ENCODE measurements around the gene EXOC3L1. TPM values are rescaled to one million over a fixed set of nuclear protein-coding genes. Genes with fewer than 3 reads are reported as not detected.

EXOC3L1 gene
- total and polyA plus RNA-seq, 2 of the 13 experiments (the other 11 are each of a cell fraction or from before 2014, with no cell fraction given) = 0.12 TPM; not detected in 1

GRCh38 chr16:67233596-67233995 is 43.7 kb upstream of the EXOC3L1 start:
- H3K27me3 ChIP-seq (ENCODE audit: control insufficient read depth in 1 of 2, insufficient read depth in 2 of 2, low read length in 2 of 2) = no peaks in the 10 kb centered on the region
- ATAC-seq = no peak
- in situ Hi-C loops (cut with HindIII; ENCODE audit: extremely low pct_ligation_motif_present, low pct_unique_long_range_greater_than_20kb) (no loop called here), intact Hi-C loops (cut with micrococcal nuclease; ENCODE audit: unreplicated experiment) (no loop called here)
- no peak overlapping the region for H2AFZ ChIP-seq (ENCODE audit: low read length)
- H3K27ac ChIP-seq (ENCODE audit: extremely low read length, insufficient read depth, low read length) = no peak overlapping the region
- H3K36me3 ChIP-seq (replicated peaks in 1 of 2; ENCODE audit: control insufficient read depth in 1 of 2, insufficient read depth in 2 of 2, low read length in 2 of 2) = peaks cover 46 to 64% of the 10 kb centered on the region in 2 experiments
- no peak overlapping the region for H3K9ac ChIP-seq (ENCODE audit: insufficient read depth, low read depth, low read length)
- no TSS peak for BruUV-seq (replicated peaks)
- ChIA-PET POLR2A (interaction anchor here (0.6 to 4.9 kb wide), 2 partner anchors 14 to 26 kb away, joined by 3 to 24 read pairs; partner anchors contain the start of genes FHOD1 and SLC9A5), CTCF (ENCODE audit: low intra/inter-chr PET ratio, low total read pairs) (no interaction called here)
- H3K4me1 ChIP-seq (ENCODE audit: insufficient read depth, low read length) = no peaks in the 10 kb centered on the region
- H3K9me3 ChIP-seq (ENCODE audit: low read length) = no peaks in the 10 kb centered on the region
- no peak overlapping the region for H3K4me2 ChIP-seq (ENCODE audit: low read depth, low read length)
- no peaks in the 10 kb centered on the region for H4K20me1 ChIP-seq (ENCODE audit: insufficient read depth, low read length)
- no peak for FAIRE-seq
- 98% methylated on average over 7 of the region's 7 CpGs for WGBS (ENCODE audit: low lambda C conversion rate)
- DNase-seq (ENCODE audit: low spot score) = no peak
- TF ChIP-seq CENPX (CRISPR knock-in tag; IDR thresholded peaks at IDR 0.05) (no peak), KDM3A (CRISPR knock-in tag; IDR thresholded peaks at IDR 0.05; ENCODE audit: low read depth) (no peak), KMT2A (CRISPR knock-in tag; IDR thresholded peaks at IDR 0.05) (no peak), TEF (CRISPR knock-in tag; IDR thresholded peaks at IDR 0.05) (no peak), CENPBD1 (CRISPR knock-in tag; IDR thresholded peaks at IDR 0.05; ENCODE audit: borderline replicate concordance, low read depth) (no peak), PITX1 (CRISPR knock-in tag; IDR thresholded peaks at IDR 0.05) (no peak), ZNF121 (CRISPR knock-in tag; IDR thresholded peaks at IDR 0.05) (no peak), MEIS2 (CRISPR knock-in tag; IDR thresholded peaks at IDR 0.05) (no peak), ZBTB25 (CRISPR knock-in tag; IDR thresholded peaks at IDR 0.05) (no peak), MAFF (IDR thresholded peaks at IDR 0.05; ENCODE audit: low read depth, low read length) (no peak), KDM4B (CRISPR knock-in tag; IDR thresholded peaks at IDR 0.05) (no peak), AKNA (CRISPR knock-in tag; IDR thresholded peaks at IDR 0.05; ENCODE audit: borderline replicate concordance) (no peak), ZBTB38 (CRISPR knock-in tag; IDR thresholded peaks at IDR 0.05) (no peak), ZNF326 (CRISPR knock-in tag; IDR thresholded peaks at IDR 0.05; ENCODE audit: borderline replicate concordance) (no peak), ZNF414 (CRISPR knock-in tag; IDR thresholded peaks at IDR 0.05) (no peak), CBX1 (IDR thresholded peaks at IDR 0.05; ENCODE audit: low read depth) (no peak)
- no peak overlapping the region for H3K4me3 ChIP-seq (replicated peaks in 1 of 3; ENCODE audit: insufficient read depth in 1 of 3, low read depth in 2 of 3, low read length in 3 of 3)
- peaks cover under 1% of the 10 kb centered on the region for H3K79me2 ChIP-seq (ENCODE audit: insufficient read depth, low read length)

All from HepG2 (cell line).